Measurements from ENCODE around the gene GALR1.

GALR1 gene

GRCh38 chr18:77207540-77207939 lies 42.1 kb upstream of the GALR1 start:
- no peaks in the 10 kb centered on the region for H3K36me3 ChIP-seq (ENCODE audit: control insufficient read depth in 2 of 2, insufficient read depth in 1 of 2, low read length in 2 of 2)
- no peaks in the 10 kb centered on the region for H3K9me3 ChIP-seq (ENCODE audit: control insufficient read depth, insufficient read depth, low read depth, low read length)
- ChIA-PET POLR2A (no interaction called here), CTCF (interaction anchor here (0.6 to 2.3 kb wide), 10 partner anchors 10 to 406 kb away, joined by 3 to 14 read pairs (median 4); no protein-coding TSS in a partner anchor)
- H3K27ac ChIP-seq (ENCODE audit: extremely low read depth, low read depth, low read length): no peak overlapping the region
- H3K4me3 ChIP-seq (ENCODE audit: low read depth, low read length): no peak overlapping the region
- no peak for TF ChIP-seq ZNF174 (tag by site-specific recombination; IDR thresholded peaks at IDR 0.05)
- TF ChIP-seq ZNF112 (tag by site-specific recombination; IDR thresholded peaks at IDR 0.05): no peak
- peak; percentile 56; the same call in 1 of the 2 replicates for TF ChIP-seq CTCF (tag by site-specific recombination; IDR thresholded peaks at IDR 0.05)
- no peaks in the 10 kb centered on the region for H3K4me1 ChIP-seq (ENCODE audit: control insufficient read depth, insufficient read depth, low read length)

- Histone ChIP-seq H3K4me1 (ENCODE audit: control insufficient read depth, insufficient read depth, low read length) (no peaks in the 10 kb centered on the region), H3K4me3 (ENCODE audit: low read depth, low read length) (no peak overlapping the region), H3K36me3 (ENCODE audit: control insufficient read depth in 2 of 2, insufficient read depth in 1 of 2, low read length in 2 of 2) (no peaks in the 10 kb centered on the region), H3K9me3 (ENCODE audit: control insufficient read depth, insufficient read depth, low read depth, low read length) (no peaks in the 10 kb centered on the region), H3K27ac (ENCODE audit: extremely low read depth, low read depth, low read length) (no peak overlapping the region)
- POLR2A ChIA-PET: no interaction called here
- CTCF ChIA-PET: no interaction called here
- TF ChIP-seq ZBTB20 (tag by site-specific recombination; IDR thresholded peaks at IDR 0.05) (no peak), IKZF3 (tag by site-specific recombination; IDR thresholded peaks at IDR 0.05) (no peak), ZNF544 (tag by site-specific recombination; IDR thresholded peaks at IDR 0.05) (no peak), BCL11B (tag by site-specific recombination; IDR thresholded peaks at IDR 0.05; ENCODE audit: low read depth) (no peak), OSR2 (tag by site-specific recombination; IDR thresholded peaks at IDR 0.05) (no peak), KLF16 (tag by site-specific recombination; IDR thresholded peaks at IDR 0.05) (no peak), SETDB1 (IDR thresholded peaks at IDR 0.05; ENCODE audit: insufficient read length, low read length) (no peak), ZNF488 (tag by site-specific recombination; IDR thresholded peaks at IDR 0.05) (no peak), ZNF155 (tag by site-specific recombination; IDR thresholded peaks at IDR 0.05) (no peak)
Observed at GRCh38 chr18:77208964-77209363, 40.7 kb upstream of the GALR1 start.

- ChIA-PET CTCF (interaction anchor here (0.5 to 3.2 kb wide), 5 partner anchors 30 to 485 kb away, joined by 3 to 18 read pairs (median 3); no protein-coding TSS in a partner anchor), POLR2A (no interaction called here)
- Histone ChIP-seq H3K4me3 (ENCODE audit: low read depth, low read length) (no peak overlapping the region), H3K4me1 (ENCODE audit: control insufficient read depth, insufficient read depth, low read length) (no peaks in the 10 kb centered on the region), H3K27ac (ENCODE audit: extremely low read depth, low read depth, low read length) (no peak overlapping the region), H3K36me3 (ENCODE audit: control insufficient read depth in 2 of 2, insufficient read depth in 1 of 2, low read length in 2 of 2) (no peaks in the 10 kb centered on the region), H3K9me3 (ENCODE audit: control insufficient read depth, insufficient read depth, low read depth, low read length) (no peaks in the 10 kb centered on the region)
- TF ChIP-seq PRDM10 (tag by site-specific recombination; IDR thresholded peaks at IDR 0.05) (no peak), SCRT1 (tag by site-specific recombination; IDR thresholded peaks at IDR 0.05; ENCODE audit: borderline replicate concordance) (no peak), ZNF548 (tag by site-specific recombination; IDR thresholded peaks at IDR 0.05) (no peak), ZNF362 (tag by site-specific recombination; IDR thresholded peaks at IDR 0.05) (no peak), ZNF10 (tag by site-specific recombination; IDR thresholded peaks at IDR 0.05) (no peak), ZSCAN30 (tag by site-specific recombination; IDR thresholded peaks at IDR 0.05) (no peak), ZNF610 (tag by site-specific recombination; IDR thresholded peaks at IDR 0.05; ENCODE audit: borderline replicate concordance) (no peak), ZSCAN4 (tag by site-specific recombination; IDR thresholded peaks at IDR 0.05) (no peak), ZNF366 (tag by site-specific recombination; conservative IDR thresholded peaks at IDR 0.05) (no peak), SP7 (tag by site-specific recombination; IDR thresholded peaks at IDR 0.05) (no peak), ZNF488 (tag by site-specific recombination; IDR thresholded peaks at IDR 0.05) (no peak)
Observed at GRCh38 chr18:77209587-77209986, 40.1 kb upstream of the GALR1 start.
